Measurements from ENCODE around the gene FNDC10. TPM values are rescaled to one million over a fixed set of nuclear protein-coding genes. Genes with fewer than 3 reads are reported as not detected.
A peak's percentile ranks its signal among the peaks of the same experiment; 100 is the strongest.

The FNDC10 gene
- total RNA-seq, 4 donors from 2014 or later = 4.1 to 6.9 (median 5.7) TPM

DNA sequence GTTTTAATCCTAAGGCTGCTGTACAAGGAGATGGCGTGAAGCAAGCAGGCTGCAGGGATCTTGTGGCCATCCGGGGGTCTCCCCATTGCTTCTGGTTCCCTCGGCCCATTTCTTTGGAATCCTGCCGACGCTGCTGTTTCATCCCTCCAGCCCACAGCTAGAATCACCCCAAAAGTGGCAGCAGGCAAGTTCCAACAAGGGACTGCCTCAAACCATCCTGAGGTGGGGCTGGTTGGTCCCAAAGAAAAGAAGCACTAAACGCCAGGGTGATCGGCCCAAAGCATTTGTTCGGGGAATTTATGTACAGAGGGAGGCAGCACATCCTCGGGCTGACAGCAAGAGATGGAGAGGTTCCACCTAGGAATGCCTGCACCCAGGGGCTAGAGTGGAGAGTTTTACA, 10.9 kb upstream of the FNDC10 start:
- H3K4me3 ChIP-seq = no peak overlapping the region
- H3K27ac ChIP-seq = peak overlapping the region in 1 of 4 donors; percentile 5
- DNase-seq = no peak

DNA sequence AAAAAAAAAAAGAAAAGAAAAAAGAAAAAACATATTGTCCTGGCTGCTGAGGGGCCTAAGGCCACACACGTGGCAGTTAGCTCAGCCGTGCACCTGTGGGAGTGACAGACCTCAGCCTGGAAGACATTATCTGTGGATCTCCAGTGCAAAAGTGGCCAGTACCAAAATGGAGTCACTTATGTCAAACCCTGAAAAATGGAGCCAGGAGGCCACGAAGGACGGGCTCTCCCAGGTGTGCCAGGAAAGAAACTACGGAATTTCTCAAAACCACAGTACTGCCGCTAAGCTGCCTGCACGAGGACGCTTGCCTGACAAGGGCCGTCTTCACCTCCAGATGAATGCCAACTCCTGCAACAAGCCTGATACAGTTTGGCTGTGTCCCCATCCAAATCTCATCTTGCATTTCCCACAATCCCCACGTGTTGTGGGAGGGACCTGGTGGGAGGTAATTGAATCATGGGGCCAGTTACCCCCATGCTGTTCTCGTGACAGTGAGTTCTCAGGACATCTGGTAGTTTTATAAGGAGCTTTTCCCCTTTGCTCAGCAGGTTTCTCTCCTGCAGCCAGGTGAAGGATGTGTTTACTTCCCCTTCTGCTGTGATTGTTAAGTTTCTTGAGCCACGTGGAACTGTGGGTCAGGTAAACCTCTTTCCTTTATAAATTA, 10.0 kb upstream of the FNDC10 start:
- H3K9me3 ChIP-seq = no peaks in the 10 kb centered on the region
- H3K4me1 ChIP-seq = peaks cover 0 to 15% (median 5%) of the 10 kb centered on the region in 4 donors
- TF ChIP-seq, protein P1, sequence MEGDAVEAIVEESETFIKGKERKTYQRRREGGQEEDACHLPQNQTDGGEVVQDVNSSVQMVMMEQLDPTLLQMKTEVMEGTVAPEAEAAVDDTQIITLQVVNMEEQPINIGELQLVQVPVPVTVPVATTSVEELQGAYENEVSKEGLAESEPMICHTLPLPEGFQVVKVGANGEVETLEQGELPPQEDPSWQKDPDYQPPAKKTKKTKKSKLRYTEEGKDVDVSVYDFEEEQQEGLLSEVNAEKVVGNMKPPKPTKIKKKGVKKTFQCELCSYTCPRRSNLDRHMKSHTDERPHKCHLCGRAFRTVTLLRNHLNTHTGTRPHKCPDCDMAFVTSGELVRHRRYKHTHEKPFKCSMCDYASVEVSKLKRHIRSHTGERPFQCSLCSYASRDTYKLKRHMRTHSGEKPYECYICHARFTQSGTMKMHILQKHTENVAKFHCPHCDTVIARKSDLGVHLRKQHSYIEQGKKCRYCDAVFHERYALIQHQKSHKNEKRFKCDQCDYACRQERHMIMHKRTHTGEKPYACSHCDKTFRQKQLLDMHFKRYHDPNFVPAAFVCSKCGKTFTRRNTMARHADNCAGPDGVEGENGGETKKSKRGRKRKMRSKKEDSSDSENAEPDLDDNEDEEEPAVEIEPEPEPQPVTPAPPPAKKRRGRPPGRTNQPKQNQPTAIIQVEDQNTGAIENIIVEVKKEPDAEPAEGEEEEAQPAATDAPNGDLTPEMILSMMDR (IDR thresholded peaks at IDR 0.05) = no peak
- no peak for TF ChIP-seq POLR2A (IDR thresholded peaks at IDR 0.05)
- DNase-seq = no peak
- no peak overlapping the region for H3K27ac ChIP-seq
- H3K4me3 ChIP-seq = no peak overlapping the region
- no peaks in the 10 kb centered on the region for H3K27me3 ChIP-seq
- H3K36me3 ChIP-seq = no peaks in the 10 kb centered on the region

More for the DNA sequence above, 10.9 kb upstream of the FNDC10 start:
- Histone ChIP-seq H3K27me3 (no peaks in the 10 kb centered on the region), H3K9me3 (no peaks in the 10 kb centered on the region), H3K36me3 (no peaks in the 10 kb centered on the region), H3K4me1 (peaks cover 0 to 15% (median 5%) of the 10 kb centered on the region in 4 donors)
- no peak for TF ChIP-seq POLR2A (IDR thresholded peaks at IDR 0.05)
- TF ChIP-seq, protein P1 (IDR thresholded peaks at IDR 0.05) = no peak

DNA sequence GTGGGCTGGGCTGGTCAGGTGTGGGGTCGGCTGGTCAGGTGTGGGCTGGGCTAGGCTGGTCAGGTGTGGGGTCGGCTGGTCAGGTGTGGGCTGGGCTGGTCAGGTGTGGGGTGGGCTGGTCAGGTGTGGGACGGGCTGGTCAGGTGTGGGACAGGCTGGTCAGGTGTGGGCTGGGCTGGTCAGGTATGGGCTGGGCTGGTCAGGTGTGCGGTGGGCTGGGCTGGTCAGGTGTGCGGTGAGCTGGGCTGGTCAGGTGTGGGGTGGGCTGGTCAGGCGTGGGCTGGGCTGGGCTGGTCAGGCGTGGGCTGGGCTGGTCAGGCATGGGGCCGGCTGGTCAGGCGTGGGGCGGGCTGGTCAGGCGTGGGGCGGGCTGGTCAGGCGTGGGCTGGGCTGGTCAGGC, 6.3 kb upstream of the FNDC10 start:
- no peak for TF ChIP-seq POLR2A (IDR thresholded peaks at IDR 0.05)
- TF ChIP-seq, protein P1 (IDR thresholded peaks at IDR 0.05) = no peak
- no peaks in the 10 kb centered on the region for H3K4me1 ChIP-seq
- H3K4me3 ChIP-seq = no peak overlapping the region

DNA sequence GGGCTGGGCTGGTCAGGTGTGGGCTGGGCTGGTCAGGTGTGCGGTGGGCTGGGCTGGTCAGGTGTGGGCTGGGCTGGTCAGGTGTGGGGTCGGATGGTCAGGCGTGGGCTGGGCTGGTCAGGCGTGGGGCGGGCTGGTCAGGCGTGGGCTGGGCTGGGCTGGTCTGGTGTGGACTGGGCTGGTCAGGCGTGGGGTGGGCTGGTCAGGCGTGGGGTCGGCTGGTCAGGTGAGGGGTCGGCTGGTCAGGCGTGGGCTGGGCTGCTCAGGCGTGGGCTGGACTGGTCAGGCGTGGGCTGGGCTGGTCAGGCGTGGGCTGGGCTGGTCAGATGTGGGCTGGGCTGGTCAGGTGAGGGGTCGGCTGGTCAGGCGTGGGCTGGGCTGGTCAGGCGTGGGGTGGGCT, 5.8 kb upstream of the FNDC10 start:
- TF ChIP-seq POLR2A (IDR thresholded peaks at IDR 0.05) = no peak
- TF ChIP-seq, protein P1 (IDR thresholded peaks at IDR 0.05) = no peak
- H3K4me1 ChIP-seq = peaks cover 0 to 2% (median 0%) of the 10 kb centered on the region in 4 donors

More for the DNA sequence above, 6.3 kb upstream of the FNDC10 start:
- Histone ChIP-seq H3K27me3 (no peaks in the 10 kb centered on the region), H3K36me3 (no peaks in the 10 kb centered on the region), H3K27ac (no peak overlapping the region), H3K9me3 (no peaks in the 10 kb centered on the region)
- DNase-seq = no peak

DNA sequence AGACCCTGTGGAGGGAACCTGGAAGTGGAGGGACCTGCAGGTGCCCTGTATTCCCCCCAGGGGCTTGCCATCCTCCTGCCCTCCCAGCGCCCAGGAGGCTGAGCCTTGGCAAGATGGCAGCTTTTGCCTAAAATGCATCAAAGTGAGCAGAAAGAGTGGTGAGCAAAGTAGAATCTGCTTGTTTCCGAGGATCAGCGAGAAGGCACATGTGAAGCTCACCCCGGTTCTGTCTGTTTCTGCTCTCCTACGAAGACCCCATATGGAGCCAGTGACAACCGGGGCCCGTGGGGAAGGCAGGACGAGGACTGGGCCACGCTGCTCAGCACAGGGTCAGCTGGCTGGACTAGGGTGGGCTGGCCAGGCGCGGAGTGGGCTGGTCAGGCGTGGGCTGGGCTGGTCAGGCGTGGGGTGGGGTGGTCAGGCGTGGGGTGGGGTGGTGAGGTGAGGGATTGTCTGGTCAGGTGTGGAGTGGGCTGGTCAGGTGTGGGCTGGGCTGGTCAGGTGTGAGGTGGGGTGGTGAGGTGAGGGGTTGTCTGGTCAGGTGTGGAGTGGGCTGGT, 5.2 kb upstream of the FNDC10 start:
- H3K36me3 ChIP-seq = no peaks in the 10 kb centered on the region
- no peak for DNase-seq
- no peak overlapping the region for H3K4me3 ChIP-seq
- H3K4me1 ChIP-seq = peaks cover 0 to 8% (median 2%) of the 10 kb centered on the region in 4 donors
- TF ChIP-seq POLR2A (IDR thresholded peaks at IDR 0.05) = no peak
- H3K27ac ChIP-seq = no peak overlapping the region
- H3K9me3 ChIP-seq = no peaks in the 10 kb centered on the region
- H3K27me3 ChIP-seq = peaks cover 0 to 6% of the 10 kb centered on the region in 2 donors

More for the DNA sequence above, 5.8 kb upstream of the FNDC10 start:
- Histone ChIP-seq H3K27me3 (no peaks in the 10 kb centered on the region), H3K36me3 (no peaks in the 10 kb centered on the region), H3K4me3 (no peak overlapping the region), H3K9me3 (no peaks in the 10 kb centered on the region), H3K27ac (no peak overlapping the region)
- no peak for DNase-seq

DNA sequence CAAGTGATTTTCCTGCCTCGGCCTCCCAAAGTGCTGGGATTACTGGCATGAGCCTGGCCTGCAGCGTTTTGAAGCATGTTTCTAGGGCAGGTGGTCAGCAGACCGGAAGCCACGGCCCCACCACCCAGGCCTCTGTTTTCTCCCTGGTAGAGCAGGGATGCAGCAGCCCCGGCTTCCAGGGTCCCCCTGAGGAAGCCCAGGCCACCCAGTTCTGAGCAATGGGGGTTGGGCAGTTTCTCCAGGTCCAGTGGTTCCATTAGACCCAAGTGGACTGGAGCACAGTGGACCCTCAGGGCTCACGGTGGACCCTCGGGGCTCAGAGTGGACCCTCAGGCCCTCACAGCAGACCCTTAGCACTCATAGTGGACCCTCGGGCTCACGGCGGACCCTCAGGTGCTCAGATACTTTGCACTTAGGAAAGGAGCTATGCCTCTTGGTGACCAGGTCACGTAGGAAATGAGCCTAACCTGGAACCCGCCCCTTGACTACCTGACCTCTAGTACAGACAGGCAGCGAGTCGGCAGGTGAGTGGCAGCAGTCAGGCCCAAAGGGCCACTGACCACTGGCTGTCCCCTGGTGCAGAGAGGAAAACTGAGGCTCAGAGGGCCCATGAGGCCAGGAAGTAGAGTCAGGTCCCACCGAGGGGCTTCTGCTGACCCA, 4.6 kb upstream of the FNDC10 start:
- H3K9me3 ChIP-seq = no peaks in the 10 kb centered on the region
- H3K27me3 ChIP-seq = peaks cover 0 to 6% of the 10 kb centered on the region in 2 donors
- no peak for TF ChIP-seq POLR2A (IDR thresholded peaks at IDR 0.05)
- TF ChIP-seq, protein P1 (IDR thresholded peaks at IDR 0.05) = no peak
- DNase-seq = no peak
- H3K27ac ChIP-seq = no peak overlapping the region
- no peaks in the 10 kb centered on the region for H3K36me3 ChIP-seq
- H3K4me1 ChIP-seq = peaks cover 0 to 9% (median 3%) of the 10 kb centered on the region in 4 donors
- no peak overlapping the region for H3K4me3 ChIP-seq
